RPMI7951 (cell line): ENCODE results near the gene ADAMTS3. TPM values are rescaled to one million over a fixed set of nuclear protein-coding genes. Genes with fewer than 3 reads are reported as not detected.

Experiments
- DNase-seq: peaks from one replicate; pipeline ENCODE4 v3.0.0-alpha.2; 2012; ENCODE audit warnings: low read depth
- total RNA-seq: library from RNA; depleted of rRNA; stranded (reverse); fragments of >200 nt; shearing (Covaris generic); gene quantifications from 2 replicates; pipeline ENCODE4 v1.2.3, GENCODE V29; 2014; rRNA removed

The ADAMTS3 gene
- 0.36 and 0.68 TPM in 2 replicates for total RNA-seq

DNA sequence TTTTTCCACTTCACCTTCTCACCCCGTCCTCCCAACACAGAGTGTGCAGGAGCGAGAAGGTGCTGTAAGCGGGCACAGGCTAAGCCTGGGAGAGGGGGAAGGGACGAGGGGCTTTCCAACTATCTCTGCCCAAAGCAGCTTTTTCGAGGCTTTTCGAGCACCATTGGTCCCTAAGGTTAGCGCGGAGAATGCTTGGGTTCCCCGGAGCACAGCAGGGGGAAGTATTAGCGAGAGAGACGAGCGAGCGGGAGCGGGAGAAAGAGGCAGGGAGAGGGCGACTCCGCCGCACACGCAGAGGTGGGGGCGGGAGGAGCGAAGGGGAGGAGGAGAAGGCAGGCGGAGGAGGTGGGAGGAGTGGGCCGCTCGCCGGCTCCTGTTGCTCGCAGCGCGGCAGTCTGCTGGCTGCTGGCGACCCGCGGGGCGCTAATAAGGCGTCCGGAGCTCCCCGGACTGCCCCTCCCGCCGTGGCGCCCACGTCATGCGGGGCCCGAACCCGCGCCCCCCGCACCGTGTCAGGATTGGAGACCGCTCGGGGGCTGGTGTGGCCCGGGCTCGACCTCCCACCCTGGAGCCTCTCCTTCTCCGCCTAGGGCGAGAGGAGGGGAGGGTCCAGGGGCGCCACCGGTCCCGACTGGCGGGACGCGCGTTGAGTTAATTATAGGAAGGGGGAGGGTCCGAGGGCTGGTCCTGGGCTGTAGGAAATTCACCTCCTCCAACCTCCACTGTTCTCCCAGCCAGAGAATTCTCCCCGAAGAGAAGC is at the start of gene ADAMTS3:
Gene ADAMTS3 (minus strand): TSS at position 263 of the 760 bp plus-strand sequence. CDS start 459 bp downstream, outside the sequence.
- peak; percentile 29 for DNase-seq

DNA sequence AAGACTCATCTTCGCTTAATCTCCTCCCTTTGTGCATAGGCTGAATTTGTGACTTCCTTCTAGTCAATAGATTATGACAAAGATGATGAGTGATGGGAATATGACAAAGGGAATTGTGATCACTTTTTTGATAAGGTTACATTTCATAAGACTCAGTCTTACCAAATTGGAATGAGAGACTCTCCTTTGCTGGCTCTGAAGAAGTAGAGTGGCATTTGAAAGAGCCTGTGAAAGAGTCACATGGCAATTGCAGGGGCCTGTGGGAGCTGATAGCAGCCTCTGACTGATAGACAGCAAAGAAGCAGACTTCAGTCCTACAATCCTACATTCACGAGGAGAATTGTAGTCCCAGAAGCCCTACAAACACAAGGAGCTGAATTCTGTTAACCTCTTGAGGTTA is 44.9 kb upstream of the ADAMTS3 start:
- DNase-seq = no peak

DNA sequence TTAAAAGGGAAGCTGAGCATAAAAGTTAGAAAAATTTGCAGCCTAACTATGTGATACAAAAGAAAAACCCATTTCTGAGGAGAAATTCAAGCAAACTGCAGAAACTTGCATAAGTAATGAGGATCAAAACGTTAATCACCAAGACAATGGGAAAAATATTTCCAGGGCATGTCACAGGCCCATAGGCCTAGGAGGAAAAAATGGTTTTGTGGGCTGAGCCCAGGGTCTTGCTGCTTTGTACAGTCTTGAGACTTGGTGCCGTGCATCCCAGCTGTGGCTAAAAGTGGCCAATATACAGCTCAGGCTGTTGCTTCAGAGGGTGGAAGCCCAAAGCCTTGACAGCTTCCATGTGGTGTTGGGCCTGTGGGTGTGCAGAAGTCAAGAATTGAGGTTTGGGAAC is 37.7 kb upstream of the ADAMTS3 start:
- DNase-seq = no peak

DNA sequence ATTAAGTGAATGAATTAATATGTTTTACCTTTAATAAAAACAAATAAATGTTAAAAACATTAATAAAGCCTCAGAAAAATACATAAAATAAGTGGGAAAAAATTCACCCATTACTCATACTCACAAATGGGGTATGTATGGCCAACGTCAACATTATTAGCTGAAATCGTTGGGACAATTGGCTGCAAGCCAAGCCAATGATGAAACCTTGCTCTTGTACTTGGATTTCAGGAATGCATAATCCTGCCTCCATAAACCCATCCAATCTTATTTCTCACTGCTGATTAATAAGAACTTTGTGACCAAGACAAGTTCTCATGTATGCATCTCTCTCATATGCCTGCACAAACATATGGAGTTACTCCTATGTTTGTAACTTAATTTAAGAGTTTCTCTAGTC is 35.3 kb upstream of the ADAMTS3 start:
- DNase-seq = no peak

GRCh38 chr4:72602396-72603376 is 33.7 kb upstream of the ADAMTS3 start:
- no peak for DNase-seq

DNA sequence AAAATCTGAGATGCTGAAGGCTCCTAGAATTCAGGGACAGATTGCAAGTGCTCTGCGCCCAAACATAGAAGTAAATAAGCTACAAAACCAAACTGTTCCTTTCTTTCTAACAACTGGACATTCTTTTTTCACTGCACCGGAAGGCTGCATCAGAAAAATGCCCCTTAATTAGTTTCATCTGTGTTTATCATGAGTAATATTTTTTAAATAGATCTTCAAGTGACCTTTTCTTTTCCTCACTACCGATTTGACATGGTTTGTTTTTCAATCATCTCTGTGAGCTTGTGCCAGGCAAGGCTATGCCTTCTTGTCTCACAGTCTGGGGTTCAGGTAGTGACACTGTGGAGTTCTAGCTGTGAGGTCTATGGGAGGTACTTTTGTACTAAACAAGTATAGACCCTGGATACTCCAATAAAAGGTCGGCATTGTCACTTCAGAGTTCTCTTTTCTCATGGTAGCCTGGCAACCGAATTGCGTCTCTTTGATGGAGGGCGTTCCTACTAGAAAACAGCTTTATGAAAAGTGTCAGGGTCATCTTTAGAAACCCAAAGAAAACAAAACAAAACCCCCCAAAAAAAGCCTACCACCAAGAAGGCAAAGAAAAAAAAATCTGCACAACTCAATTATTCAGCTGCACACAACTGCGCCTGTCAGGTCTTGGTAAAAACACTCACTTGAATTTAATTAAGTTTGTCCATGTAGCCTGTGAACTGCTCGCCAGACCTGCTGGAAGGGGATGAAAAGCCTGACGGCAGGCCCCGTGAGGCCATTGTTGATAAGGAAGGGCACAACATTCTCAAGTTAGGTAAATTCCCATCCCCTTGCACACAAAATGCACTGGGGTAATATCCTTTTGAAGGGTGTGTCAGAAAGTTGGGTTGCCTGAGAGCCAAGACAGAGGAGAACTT is 22.8 kb upstream of the ADAMTS3 start:
- DNase-seq = peak; percentile 16

GRCh38 chr4:72587334-72587733 is 18.3 kb upstream of the ADAMTS3 start:
- no peak for DNase-seq

GRCh38 chr4:72582853-72583252 is 13.8 kb upstream of the ADAMTS3 start:
- no peak for DNase-seq

DNA sequence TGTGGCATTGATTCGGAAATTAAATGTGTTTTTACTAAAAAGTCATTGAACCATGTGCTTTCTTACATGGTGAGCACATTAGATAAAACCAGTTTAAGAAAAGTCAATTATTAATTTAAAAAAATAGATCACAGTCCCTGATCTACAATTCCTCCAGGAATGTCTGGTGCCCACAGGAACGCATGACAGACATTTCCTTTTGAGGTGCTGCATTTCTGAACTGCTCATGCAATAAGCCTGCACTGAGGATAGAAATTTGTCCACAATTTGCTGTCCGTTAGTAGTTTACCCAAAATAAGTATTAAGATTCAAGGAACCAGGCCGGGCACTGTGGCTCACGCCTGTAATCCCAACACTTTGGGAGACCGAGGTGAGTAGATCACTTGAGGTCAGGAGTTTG is 8.2 kb upstream of the ADAMTS3 start:
- no peak for DNase-seq

GRCh38 chr4:72571337-72571736 is 2.3 kb upstream of the ADAMTS3 start:
- no peak for DNase-seq

- DNase-seq = no peak
Measured at GRCh38 chr4:72569719-72570235, 756 bp upstream of the ADAMTS3 start.

GRCh38 chr4:72567821-72568675 is 973 bp downstream of the ADAMTS3 start:
- DNase-seq = peak; percentile 66

- no peak for DNase-seq
Measured at GRCh38 chr4:72567036-72567435, 2.0 kb downstream of the ADAMTS3 start.

DNA sequence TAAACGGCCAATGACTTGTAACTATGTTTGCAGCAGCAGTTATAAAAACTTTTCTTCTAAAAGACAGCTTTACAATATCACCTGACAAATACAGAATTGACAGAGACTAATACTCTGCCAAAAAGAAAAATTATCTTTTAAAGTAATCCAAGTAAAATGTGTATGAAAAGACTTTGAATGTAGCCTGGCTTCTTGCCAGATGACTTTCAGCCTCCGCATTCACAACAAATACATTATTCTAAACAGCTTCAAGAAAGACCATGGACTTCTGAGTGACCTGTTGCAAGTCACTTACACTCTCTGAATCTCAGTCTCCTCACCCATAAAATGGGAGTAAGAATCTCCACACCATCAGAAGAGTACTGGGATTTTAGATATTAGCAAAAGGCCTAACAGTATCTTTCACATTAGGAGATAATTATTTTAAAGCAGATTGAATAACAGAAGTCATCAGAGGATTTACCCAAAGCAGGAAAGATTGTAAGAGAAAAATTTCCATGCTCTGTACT is 2.5 kb downstream of the ADAMTS3 start:
- no peak for DNase-seq

DNA sequence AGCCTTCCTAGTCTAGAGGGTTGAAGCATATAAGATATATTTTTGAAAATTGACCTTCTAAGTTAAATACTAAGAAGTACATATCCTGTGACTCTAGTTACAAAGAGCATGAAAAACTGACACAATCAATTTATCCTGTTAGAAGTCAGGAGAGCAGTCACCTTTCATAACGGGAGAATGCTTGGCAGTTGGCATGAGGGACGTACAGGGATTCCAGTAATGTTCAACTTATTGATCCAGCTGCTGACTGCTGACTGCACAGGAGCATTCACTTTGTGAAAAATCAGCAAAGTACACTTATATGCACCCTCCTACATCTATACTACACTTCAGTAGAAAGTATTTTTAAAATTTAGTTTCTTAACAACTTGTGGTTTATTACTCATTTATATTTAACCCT is 4.2 kb downstream of the ADAMTS3 start:
- no peak for DNase-seq

GRCh38 chr4:72564184-72564583 is 4.8 kb downstream of the ADAMTS3 start:
- no peak for DNase-seq

GRCh38 chr4:72558655-72559054 is 10.4 kb downstream of the ADAMTS3 start:
- DNase-seq = no peak

- no peak for DNase-seq
Measured at GRCh38 chr4:72557021-72557420, 12.0 kb downstream of the ADAMTS3 start.

DNA sequence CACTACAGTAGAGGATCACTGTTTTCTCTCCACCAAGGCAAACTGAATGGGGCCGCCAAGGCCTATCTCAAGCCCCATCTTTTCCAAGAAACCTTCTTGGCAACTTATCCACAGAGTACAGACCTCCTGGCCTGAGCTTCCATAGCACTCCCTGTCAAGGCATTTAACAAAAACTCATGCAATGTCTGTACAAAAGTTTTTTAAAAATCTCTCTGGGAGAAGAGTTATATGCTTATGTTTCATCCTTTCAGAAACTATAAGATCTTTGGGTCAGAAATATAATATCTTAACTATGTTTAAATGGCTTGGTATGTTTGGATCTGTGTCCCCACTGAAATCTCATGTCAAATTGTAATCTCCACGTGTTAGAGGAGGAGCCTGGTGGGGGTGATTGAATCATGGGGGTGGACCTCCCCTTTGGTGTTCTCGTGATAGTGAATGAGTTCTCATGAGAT is 13.6 kb downstream of the ADAMTS3 start:
- no peak for DNase-seq
